ENCODE results near the gene RPL29.
"Not testable (repeated sequence)": the region's sequence is repeated elsewhere in the genome, so short reads cannot be mapped to it uniquely, and the experiment has no call there.

DNA sequence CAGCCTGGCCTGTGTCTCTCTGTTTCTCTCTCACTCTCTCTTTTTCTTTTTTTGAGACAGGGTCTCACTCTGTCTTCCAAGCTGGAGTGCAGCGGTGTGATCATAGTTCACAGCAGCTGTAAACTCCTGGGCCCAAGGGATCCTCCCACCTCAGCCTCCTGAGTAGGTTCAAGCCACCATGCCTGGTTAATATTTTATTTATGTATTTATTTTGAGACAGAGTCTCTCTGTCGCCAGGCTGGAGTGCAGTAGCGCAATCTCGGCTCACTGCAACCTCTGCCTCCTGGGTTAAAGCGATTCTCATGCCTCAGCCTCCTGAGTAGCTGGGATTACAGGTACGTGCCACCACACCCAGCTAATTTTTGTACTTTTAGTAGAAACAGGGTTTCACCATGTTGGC lies 38.1 kb upstream of the RPL29 start:
- TF ChIP-seq, protein P1, sequence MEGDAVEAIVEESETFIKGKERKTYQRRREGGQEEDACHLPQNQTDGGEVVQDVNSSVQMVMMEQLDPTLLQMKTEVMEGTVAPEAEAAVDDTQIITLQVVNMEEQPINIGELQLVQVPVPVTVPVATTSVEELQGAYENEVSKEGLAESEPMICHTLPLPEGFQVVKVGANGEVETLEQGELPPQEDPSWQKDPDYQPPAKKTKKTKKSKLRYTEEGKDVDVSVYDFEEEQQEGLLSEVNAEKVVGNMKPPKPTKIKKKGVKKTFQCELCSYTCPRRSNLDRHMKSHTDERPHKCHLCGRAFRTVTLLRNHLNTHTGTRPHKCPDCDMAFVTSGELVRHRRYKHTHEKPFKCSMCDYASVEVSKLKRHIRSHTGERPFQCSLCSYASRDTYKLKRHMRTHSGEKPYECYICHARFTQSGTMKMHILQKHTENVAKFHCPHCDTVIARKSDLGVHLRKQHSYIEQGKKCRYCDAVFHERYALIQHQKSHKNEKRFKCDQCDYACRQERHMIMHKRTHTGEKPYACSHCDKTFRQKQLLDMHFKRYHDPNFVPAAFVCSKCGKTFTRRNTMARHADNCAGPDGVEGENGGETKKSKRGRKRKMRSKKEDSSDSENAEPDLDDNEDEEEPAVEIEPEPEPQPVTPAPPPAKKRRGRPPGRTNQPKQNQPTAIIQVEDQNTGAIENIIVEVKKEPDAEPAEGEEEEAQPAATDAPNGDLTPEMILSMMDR (IDR thresholded peaks at IDR 0.05; ENCODE audit: insufficient read depth, low read length) = not testable (repeated sequence)
- not testable (repeated sequence) for TF ChIP-seq GABPA, POLR2AphosphoS5 (IDR thresholded peaks at IDR 0.05; ENCODE audit: low read depth)
- TF ChIP-seq, protein P2, sequence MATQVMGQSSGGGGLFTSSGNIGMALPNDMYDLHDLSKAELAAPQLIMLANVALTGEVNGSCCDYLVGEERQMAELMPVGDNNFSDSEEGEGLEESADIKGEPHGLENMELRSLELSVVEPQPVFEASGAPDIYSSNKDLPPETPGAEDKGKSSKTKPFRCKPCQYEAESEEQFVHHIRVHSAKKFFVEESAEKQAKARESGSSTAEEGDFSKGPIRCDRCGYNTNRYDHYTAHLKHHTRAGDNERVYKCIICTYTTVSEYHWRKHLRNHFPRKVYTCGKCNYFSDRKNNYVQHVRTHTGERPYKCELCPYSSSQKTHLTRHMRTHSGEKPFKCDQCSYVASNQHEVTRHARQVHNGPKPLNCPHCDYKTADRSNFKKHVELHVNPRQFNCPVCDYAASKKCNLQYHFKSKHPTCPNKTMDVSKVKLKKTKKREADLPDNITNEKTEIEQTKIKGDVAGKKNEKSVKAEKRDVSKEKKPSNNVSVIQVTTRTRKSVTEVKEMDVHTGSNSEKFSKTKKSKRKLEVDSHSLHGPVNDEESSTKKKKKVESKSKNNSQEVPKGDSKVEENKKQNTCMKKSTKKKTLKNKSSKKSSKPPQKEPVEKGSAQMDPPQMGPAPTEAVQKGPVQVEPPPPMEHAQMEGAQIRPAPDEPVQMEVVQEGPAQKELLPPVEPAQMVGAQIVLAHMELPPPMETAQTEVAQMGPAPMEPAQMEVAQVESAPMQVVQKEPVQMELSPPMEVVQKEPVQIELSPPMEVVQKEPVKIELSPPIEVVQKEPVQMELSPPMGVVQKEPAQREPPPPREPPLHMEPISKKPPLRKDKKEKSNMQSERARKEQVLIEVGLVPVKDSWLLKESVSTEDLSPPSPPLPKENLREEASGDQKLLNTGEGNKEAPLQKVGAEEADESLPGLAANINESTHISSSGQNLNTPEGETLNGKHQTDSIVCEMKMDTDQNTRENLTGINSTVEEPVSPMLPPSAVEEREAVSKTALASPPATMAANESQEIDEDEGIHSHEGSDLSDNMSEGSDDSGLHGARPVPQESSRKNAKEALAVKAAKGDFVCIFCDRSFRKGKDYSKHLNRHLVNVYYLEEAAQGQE (IDR thresholded peaks at IDR 0.05; ENCODE audit: insufficient replicate concordance, low read depth) = not testable (repeated sequence)

Measured in HL-60 (cell line).